Neural progenitor cell (in vitro differentiated cells): ENCODE measurements around the gene GM2A. TPM values are rescaled to one million over a fixed set of nuclear protein-coding genes. Genes with fewer than 3 reads are reported as not detected.

ENCODE experiments used
- DNase-seq: peaks from one replicate; pipeline ENCODE4 v3.0.0-alpha.2; 2016; ENCODE audit warnings: low spot score
- H2AFZ ChIP-seq: fragments of 200-600 bp; sonication (generic); replicated peaks from 2 replicates; pipeline ENCODE4 v1.6.1; 2016; ENCODE audit warnings: antibody characterized with exemption
- H3F3A ChIP-seq: fragments of 200-600 bp; sonication (generic); 2 replicates; pipeline ENCODE4 v1.6.1; 2016; ENCODE audit warnings: antibody characterized with exemption, low read depth
- H3K27ac ChIP-seq: fragments of 200-600 bp; sonication (generic); 2 replicates; pipeline ENCODE4 v1.5.1; 2016; ENCODE audit warnings: mild to moderate bottlenecking
- H3K27me3 ChIP-seq: fragments of 200-600 bp; sonication (generic); 2 replicates; pipeline ENCODE4 v1.6.1; 2016; ENCODE audit warnings: mild to moderate bottlenecking, moderate library complexity
- H3K36me3 ChIP-seq: fragments of 200-600 bp; sonication (generic); 2 replicates; pipeline ENCODE4 v1.5.1; 2016
- H3K4me1 ChIP-seq: fragments of 200-600 bp; sonication (generic); 2 replicates; pipeline ENCODE4 v1.6.1; 2016; ENCODE audit warnings: mixed run types
- H3K4me2 ChIP-seq: fragments of 200-600 bp; sonication (generic); 2 replicates; pipeline ENCODE4 v1.6.1; 2016
- H3K4me3 ChIP-seq: fragments of 200-600 bp; sonication (generic); 2 replicates; pipeline ENCODE4 v1.5.1; 2016
- H3K79me2 ChIP-seq: fragments of 200-600 bp; sonication (generic); 2 replicates; pipeline ENCODE4 v1.6.1; 2016; ENCODE audit warnings: low read depth
- H3K9ac ChIP-seq: fragments of 200-600 bp; sonication (generic); 2 replicates; pipeline ENCODE4 v1.6.1; 2016
- H3K9me3 ChIP-seq: fragments of 200-600 bp; sonication (generic); 2 replicates; pipeline ENCODE4 v1.5.1; 2016; ENCODE audit warnings: low read depth
- H4K20me1 ChIP-seq: fragments of 200-600 bp; sonication (generic); 2 replicates; pipeline ENCODE4 v1.6.1; 2016; ENCODE audit warnings: low read depth
- H3K27ac Mint-ChIP-seq: 3 replicates; pipeline ENCODE4 v1.8.0; 2021; ENCODE audit warnings: mixed read lengths
- H3K27me3 Mint-ChIP-seq: 2 replicates; pipeline ENCODE4 v1.8.0; 2022; ENCODE audit warnings: low read depth, mild to moderate bottlenecking, inconsistent platforms, moderate library complexity, mixed read lengths; ENCODE audit not compliant: insufficient read depth
- H3K36me3 Mint-ChIP-seq: 3 replicates; pipeline ENCODE4 v1.8.0; 2021; ENCODE audit warnings: mixed read lengths
- H3K4me1 Mint-ChIP-seq: 3 replicates; pipeline ENCODE4 v1.8.0; 2021; ENCODE audit warnings: mixed read lengths
- H3K4me3 Mint-ChIP-seq: 3 replicates; pipeline ENCODE4 v1.8.0; 2021; ENCODE audit warnings: mild to moderate bottlenecking, moderate library complexity, mixed read lengths
- H3K9me3 Mint-ChIP-seq: 3 replicates; pipeline ENCODE4 v1.8.0; 2020; ENCODE audit warnings: mixed read lengths
- EZH2 ChIP-seq: fragments of 200-600 bp; sonication (generic); IDR thresholded peaks from 2 replicates; pipeline ENCODE4 v1.6.1; 2017; ENCODE audit warnings: antibody characterized with exemption, mild to moderate bottlenecking, moderate library complexity
- EZH2phosphoT487 ChIP-seq: fragments of 200-600 bp; sonication (generic); IDR thresholded peaks from 2 replicates; pipeline ENCODE4 v1.6.1; 2017; ENCODE audit warnings: antibody characterized with exemption
- total RNA-seq: library from RNA; depleted of rRNA; stranded (reverse); fragments of >200 nt; gene quantifications from 2 replicates; pipeline ENCODE4 v1.2.3, GENCODE V29; 2015; ENCODE audit warnings: low replicate concordance
- TF ChIP-seq, protein P1 (sequence below): fragments of 200-600 bp; sonication (generic); IDR thresholded peaks from 2 replicates; pipeline ENCODE4 v1.5.1; 2017; ENCODE audit warnings: antibody characterized with exemption, mild to moderate bottlenecking

Gene GM2A
- total RNA-seq, 1 donor from 2014 or later = 19.4 TPM

DNA sequence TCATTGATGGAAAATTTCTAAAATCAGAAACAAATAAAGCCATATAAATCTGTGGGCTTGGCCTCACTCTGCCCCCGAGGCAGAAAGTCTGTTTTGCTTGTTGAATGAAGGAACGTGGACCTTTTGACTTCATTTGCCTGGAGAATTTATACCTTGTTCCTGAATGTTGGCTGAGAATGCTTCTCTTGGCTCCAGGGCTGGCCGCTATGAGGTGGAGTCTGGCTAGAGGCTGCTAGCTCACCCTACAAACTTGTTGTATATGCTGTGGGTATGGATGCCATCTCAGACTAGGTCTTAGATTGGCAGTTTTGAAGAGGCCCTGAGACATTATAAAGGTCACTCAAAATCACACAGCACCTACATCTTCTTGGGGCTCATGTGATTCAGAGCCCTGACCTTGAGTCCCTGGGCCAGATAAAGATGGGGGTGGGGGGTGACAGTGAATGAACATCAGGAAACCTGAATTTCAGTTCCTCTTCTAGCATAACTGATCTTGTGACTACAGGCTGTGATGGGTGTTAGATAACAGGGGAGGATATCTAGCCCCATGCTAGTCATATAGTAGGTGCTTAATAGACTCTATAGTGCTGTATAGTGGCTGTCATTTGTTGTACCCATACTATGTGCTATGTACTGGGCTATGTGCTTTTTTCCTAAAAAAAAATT lies 2.8 kb downstream of the GM2A start:
- Mint-ChIP-seq H3K27ac (no peak overlapping the region), H3K36me3 (no peaks in the 10 kb centered on the region), H3K4me3 (no peak overlapping the region), H3K9me3 (no peaks in the 10 kb centered on the region), H3K27me3 (peaks cover 2% of the 10 kb centered on the region), H3K4me1 (peaks cover 11% of the 10 kb centered on the region)
- Histone ChIP-seq H2AFZ (no peak overlapping the region), H3K4me3 (no peak overlapping the region), H3K27me3 (peaks cover 7% of the 10 kb centered on the region), H3K27ac (no peak overlapping the region), H3K36me3 (no peaks in the 10 kb centered on the region), H3K79me2 (no peaks in the 10 kb centered on the region), H3K9ac (no peak overlapping the region), H4K20me1 (no peaks in the 10 kb centered on the region), H3K4me2 (no peak overlapping the region), H3K9me3 (no peaks in the 10 kb centered on the region), H3K4me1 (peaks cover 6% of the 10 kb centered on the region), H3F3A (peaks cover 12% of the 10 kb centered on the region)
- no peak for DNase-seq
- TF ChIP-seq EZH2phosphoT487 (no peak), EZH2 (no peak)
- TF ChIP-seq, protein P1, sequence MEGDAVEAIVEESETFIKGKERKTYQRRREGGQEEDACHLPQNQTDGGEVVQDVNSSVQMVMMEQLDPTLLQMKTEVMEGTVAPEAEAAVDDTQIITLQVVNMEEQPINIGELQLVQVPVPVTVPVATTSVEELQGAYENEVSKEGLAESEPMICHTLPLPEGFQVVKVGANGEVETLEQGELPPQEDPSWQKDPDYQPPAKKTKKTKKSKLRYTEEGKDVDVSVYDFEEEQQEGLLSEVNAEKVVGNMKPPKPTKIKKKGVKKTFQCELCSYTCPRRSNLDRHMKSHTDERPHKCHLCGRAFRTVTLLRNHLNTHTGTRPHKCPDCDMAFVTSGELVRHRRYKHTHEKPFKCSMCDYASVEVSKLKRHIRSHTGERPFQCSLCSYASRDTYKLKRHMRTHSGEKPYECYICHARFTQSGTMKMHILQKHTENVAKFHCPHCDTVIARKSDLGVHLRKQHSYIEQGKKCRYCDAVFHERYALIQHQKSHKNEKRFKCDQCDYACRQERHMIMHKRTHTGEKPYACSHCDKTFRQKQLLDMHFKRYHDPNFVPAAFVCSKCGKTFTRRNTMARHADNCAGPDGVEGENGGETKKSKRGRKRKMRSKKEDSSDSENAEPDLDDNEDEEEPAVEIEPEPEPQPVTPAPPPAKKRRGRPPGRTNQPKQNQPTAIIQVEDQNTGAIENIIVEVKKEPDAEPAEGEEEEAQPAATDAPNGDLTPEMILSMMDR = no peak

DNA sequence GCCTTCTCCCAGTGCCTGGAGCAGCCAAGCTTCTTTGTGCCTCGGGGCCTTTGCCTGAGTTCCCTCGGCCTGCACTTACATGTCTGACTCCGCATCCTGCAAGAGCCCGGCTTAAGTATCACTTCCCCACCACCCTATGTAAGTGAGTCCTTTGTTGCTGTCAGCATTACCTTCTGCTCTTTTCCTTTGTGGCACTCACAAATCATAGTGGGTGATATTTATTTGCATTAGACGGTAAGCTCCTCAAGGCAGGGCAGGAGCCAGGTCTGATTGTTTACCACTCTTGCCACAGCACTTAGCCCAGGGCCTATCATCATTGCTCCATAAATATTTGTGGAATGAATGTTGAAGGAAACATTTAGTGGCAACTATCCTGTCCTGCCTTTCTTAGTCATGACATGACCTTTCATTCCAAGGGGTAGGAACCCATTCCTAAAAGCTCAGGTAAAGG lies 4.8 kb downstream of the GM2A start:
- no peaks in the 10 kb centered on the region for H3K79me2 ChIP-seq
- no peak overlapping the region for H3K27ac Mint-ChIP-seq

GRCh38 chr5:151258201-151258611 lies 5.2 kb downstream of the GM2A start:
- H3K4me3 Mint-ChIP-seq = no peak overlapping the region
- no peak for DNase-seq
- H3K4me3 ChIP-seq = no peak overlapping the region
- H3K4me2 ChIP-seq = no peak overlapping the region
- no peak overlapping the region for H2AFZ ChIP-seq
- H3K9ac ChIP-seq = no peak overlapping the region
- H3K27me3 ChIP-seq = no peaks in the 10 kb centered on the region
- H3K27ac Mint-ChIP-seq = no peak overlapping the region
- no peaks in the 10 kb centered on the region for H3K36me3 ChIP-seq
- no peaks in the 10 kb centered on the region for H3K36me3 Mint-ChIP-seq
- no peaks in the 10 kb centered on the region for H3K9me3 Mint-ChIP-seq
- no peaks in the 10 kb centered on the region for H3K9me3 ChIP-seq
- H3K27me3 Mint-ChIP-seq = peaks cover 2% of the 10 kb centered on the region
- H3K27ac ChIP-seq = no peak overlapping the region
- H3K4me1 ChIP-seq = peaks cover 6% of the 10 kb centered on the region
- peaks cover 9% of the 10 kb centered on the region for H3K4me1 Mint-ChIP-seq
- H3F3A ChIP-seq = peaks cover 2% of the 10 kb centered on the region
- H3K79me2 ChIP-seq = no peaks in the 10 kb centered on the region
- no peaks in the 10 kb centered on the region for H4K20me1 ChIP-seq
- TF ChIP-seq EZH2phosphoT487 = no peak
- TF ChIP-seq, protein P1 = no peak

More for the DNA sequence above, 4.8 kb downstream of the GM2A start:
- Mint-ChIP-seq H3K9me3 (no peaks in the 10 kb centered on the region), H3K27me3 (peaks cover 2% of the 10 kb centered on the region), H3K36me3 (no peaks in the 10 kb centered on the region), H3K4me1 (peaks cover 9% of the 10 kb centered on the region), H3K4me3 (no peak overlapping the region)
- no peak overlapping the region for H3K4me3 ChIP-seq
- no peak overlapping the region for H2AFZ ChIP-seq
- H4K20me1 ChIP-seq = no peaks in the 10 kb centered on the region
- no peak overlapping the region for H3K27ac ChIP-seq
- no peaks in the 10 kb centered on the region for H3K9me3 ChIP-seq
- no peak overlapping the region for H3K4me2 ChIP-seq
- TF ChIP-seq EZH2phosphoT487 (no peak), EZH2 (no peak)
- TF ChIP-seq, protein P1 = no peak
- H3K27me3 ChIP-seq = no peaks in the 10 kb centered on the region
- H3K36me3 ChIP-seq = no peaks in the 10 kb centered on the region
- DNase-seq = no peak
- H3K4me1 ChIP-seq = peaks cover 6% of the 10 kb centered on the region
- peaks cover 4% of the 10 kb centered on the region for H3F3A ChIP-seq
- no peak overlapping the region for H3K9ac ChIP-seq
